GM18508 (cell line): ENCODE results near the gene MMP10.

Experiments
- ATAC-seq: cut with Tn5 transposase; IDR thresholded peaks from one replicate; pipeline ENCODE4 v1.9.1; 2021; ENCODE audit warnings: moderate number of reproducible peaks; ENCODE audit not compliant: insufficient read depth, unreplicated experiment

MMP10 gene

DNA sequence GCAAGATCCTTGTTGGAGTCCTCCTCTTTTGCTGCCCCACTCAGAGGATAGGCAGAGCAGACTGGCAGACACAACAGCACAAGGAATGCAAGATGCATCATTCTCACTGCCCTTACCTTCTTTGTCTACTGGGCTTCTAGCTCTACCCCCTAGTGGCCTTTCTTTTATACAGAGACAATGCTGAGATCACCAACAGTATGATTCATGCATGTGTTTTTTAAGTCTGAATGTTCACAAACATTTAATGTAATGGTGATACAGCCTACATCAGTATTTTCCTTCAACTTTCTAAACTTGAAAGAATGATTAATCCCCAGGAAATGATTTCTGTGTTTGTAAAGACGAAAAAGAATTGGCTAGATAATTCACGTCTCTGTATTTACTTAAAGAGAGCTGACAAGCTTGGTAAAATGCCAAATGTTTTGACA lies at the start of gene MMP10:
MMP10 (minus strand) TSS at position 138 of the 428 bp plus-strand sequence; CDS start at position 101, 37 bp downstream.
- no peak for ATAC-seq

DNA sequence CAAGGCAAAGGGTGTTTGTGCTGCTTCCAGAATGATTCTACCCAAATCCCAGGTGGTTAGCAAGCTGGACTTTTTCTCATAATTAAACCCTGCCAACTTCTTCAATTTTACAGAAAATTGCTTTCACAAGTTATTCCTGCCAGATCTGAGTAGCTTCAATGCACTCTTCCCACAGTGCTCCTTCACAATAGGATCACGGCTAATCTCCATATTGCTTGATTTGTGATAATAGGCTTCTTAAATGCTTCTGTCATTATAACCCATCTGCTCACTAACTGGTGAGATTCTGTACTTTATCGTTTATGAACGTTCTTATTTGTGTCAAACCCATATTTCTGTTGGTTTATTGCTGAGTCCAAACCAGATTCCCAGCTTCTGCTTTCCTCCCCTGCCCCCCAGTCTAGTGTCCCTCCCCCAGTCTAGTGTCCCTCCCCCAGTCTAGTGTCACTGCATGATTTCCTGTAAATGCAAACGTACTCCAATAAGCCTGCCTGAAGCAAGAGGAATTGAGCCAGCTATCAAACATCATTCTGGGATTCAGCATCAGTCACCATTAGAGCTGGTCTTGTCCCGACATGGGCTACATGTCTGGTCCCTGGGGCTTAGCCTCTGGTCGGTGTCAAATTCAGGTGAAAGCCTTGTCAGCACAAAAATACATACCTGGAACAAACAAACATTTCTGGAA lies 49.0 kb upstream of the MMP10 start:
- no peak for ATAC-seq

DNA sequence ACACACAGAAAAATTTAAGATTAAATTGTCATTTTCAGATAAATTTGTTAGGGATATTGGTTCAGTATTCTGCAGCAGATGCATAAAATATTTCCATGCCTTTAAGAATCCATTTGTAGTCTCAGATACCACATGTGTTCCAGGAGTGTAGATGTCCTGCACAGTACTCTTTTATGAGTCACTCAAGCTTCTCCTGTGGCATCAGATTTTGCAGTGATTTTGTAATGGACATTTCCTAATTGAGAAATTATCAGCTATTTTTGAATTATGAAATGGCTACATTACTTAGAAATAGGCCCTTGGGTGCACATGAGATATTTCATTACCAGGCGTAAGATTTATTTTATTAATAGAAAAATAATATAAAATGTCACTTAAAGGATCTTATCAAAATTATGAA lies 44.1 kb upstream of the MMP10 start:
- ATAC-seq = no peak

DNA sequence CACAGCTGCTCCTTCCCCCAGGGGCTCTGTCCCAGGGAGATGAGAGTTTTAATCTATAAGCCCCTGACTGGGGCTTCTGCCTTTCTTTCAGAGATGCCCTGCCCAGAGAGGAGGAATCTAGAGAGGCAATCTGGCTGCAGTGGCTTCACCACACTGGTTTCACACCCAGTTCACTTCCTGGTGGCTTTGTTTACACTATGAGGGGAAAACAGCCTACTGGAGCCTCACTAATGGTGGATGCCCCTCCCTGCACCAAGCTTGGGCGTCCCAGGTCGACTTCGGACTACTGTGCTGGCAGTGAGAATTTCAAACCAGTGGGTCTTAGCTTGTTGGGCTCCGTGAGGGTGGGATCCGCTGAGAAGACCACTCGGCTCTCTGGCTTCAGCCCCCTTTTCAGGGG lies 39.1 kb upstream of the MMP10 start:
- no peak for ATAC-seq

DNA sequence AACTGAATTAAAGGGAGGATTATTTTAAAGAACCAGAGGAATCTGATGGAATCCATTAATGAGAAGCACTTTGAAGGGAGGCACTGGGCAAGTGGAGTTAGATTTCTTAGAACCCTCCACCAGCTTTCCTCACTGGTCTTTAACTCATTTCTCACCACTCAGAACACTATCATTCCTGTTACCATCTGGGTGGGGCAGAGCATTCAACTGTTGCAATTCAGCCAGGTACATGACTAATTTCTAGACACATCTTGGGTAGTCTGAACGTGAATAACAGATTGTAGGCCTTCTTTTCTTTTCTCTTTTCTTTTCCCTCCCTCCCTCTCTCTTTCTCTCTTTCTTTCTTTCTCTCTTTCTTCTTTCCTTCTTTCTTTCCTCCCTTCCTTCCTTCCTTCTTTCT lies 33.1 kb upstream of the MMP10 start:
- ATAC-seq = no peak

DNA sequence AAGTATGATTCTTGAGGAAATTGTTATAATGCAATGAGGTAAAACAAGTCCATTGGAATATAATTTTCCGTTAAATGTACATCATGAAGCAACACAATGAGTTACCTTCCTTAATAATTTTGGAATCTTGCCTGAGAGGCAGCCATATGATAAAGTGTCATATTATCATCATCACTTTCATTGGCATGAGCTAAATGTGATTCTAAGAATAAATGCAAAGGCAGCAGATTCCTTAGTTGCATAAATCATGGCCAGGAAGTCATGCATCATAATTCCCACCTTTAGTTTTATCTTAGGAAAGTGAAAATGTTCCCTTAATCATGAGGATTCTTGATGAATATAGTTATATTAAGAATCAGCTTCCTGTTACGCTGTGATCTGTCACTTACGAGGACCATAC lies 31.8 kb upstream of the MMP10 start:
- ATAC-seq = no peak

DNA sequence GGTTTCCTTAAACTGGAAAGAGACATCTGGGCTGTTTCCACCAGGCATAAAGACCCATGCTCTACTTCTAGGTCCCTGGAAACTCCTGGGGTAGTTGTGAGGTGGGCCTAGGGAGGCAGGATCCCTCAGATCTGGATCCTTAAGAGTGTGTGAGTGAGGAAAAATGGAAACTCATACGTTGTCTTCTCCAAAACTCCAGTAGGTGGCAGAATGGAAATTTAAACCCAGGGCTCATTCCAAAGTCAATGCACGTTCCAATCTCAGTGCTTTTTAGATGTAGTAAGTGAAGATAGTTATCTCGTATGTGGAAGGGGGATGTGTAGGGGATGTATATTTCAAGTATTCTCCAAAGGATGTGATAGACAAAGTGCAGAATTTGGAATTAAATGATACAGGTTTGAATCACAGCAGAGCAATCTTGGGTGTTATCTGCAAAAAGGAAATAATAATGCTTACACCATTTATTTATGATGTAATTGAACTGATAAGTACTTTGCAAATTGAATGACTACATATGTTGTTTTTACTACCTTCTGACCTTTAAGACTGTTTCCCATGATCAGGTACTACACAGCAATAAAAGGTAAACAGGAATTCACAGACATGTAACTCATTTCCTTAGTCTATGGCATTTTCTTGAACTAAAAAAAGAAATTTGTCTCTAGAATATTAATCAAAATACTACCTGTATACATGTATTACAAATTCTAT lies 30.7 kb upstream of the MMP10 start:
- no peak for ATAC-seq

DNA sequence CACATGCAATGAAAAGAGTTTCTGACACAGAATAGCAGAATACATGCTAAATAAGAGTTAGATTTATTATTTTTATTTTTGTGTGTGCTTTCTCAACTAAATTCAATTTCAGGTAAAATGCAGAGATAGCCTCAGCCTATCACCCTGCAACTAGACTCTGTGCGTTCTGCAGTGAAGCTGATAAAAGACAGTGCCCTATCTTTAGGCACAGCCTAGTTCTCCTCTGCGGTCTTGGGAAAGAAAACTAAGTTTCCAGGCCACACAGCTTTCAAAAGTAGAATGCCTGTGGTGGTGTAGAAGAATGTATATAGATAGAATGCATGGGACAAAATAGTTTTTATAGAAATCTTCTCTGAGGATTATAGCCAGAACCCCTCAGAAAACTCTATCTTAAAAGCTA lies 29.5 kb upstream of the MMP10 start:
- ATAC-seq = no peak

DNA sequence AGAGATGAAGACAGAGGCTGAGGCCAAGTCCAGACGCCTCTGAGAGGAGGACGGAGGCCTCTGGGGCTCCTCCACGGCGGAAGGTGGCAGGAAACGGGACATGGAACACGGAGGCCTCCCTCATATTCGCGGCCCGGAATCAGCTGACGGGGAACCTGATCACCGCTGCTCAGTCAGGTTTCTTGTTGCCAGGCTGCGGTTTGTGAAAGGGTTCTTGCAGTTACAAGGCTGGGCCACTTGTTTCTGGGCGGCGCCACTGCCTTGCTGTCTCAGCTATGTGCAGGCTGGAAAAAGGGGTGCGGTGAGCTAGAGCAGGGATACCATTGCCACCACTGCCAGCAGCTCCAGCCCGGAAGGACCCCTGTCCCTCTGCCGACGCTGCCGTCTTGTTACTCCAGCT lies 27.5 kb upstream of the MMP10 start:
- ATAC-seq = peak; percentile 75

DNA sequence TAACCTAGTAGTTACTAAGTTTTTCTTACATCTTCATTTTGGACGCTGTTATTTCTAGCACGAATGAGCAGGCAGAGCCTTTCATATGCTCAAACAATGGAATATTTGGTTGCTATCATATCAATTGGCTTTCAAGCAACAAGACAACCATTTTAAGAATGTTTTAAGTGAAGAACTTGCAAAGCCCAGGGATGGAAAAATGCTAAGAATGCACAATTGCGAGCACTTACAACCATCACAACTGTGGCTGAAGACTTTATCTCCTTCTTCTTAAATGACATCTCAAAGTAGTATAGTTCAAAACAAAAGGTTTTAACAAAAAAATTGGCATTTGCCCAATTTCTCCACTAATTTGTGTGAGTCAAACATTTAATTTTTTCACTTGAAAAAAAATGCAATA lies 25.9 kb upstream of the MMP10 start:
- ATAC-seq = no peak

DNA sequence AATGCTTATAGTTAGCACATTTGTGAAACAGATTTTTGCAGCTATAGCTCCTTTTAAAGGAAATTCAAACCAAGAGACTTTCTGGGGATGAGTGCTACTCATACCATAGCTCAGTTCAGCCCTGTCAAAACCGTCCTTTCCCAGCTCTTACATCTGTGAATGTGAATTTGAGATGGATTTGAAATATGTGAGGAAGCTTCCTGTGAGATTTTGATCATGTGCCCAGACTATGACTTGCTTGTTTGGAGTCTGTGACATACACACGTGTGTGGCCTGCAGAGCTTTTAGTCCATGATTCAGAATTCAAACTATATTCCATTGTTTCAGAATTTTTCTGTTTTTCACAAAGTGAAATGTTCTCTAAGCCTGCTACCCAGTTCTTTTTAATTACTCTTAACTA lies 21.9 kb upstream of the MMP10 start:
- no peak for ATAC-seq

DNA sequence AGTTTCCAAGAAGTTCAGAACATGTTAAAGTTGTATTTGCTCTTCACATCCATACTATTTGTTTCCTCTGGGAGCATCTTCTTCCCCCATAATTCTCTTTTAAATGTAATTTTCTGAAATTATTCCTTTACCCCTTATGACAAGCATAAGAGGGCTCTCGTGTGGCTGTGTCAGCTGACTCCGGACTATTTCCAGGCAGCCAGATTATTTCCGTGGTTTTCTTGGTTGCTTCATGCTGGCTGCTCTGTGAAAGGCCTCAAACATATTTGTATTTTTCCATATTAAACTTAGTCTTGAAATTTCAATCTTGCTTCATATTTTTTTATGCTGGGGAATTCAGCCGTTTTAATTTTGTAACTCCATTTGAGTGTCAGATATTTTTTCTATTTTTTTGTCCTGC lies 20.3 kb upstream of the MMP10 start:
- ATAC-seq = no peak

DNA sequence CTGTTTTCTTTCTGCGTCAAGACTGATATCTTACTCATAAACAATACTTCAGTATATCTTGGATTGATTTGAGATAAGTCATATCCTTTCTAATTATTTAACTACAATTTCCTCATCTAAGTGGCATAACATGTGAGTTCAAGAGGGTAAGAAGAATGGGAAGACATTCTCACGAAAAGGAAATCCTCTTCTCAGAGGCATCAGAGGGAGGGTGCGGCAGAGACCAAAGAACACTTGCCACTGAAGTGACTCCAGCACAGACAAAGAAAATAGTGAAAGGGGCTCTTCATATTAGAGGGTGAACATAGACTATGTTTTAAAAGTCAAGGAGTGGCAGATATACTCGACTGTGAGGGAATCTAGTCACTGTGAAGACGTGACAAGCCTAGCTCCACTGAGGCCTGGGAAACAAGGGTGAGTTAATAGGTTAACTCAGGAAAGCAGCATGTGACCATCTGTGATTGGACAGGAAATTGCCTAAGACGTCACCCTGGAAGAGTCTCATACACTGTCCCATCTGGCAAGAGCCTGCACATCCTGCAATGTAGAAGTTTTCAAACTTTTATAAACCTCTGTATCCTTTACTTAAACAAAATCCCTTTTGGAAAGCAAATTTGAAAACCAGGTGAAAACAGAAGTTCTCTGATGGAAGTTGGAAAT lies 19.4 kb upstream of the MMP10 start:
- ATAC-seq = no peak

DNA sequence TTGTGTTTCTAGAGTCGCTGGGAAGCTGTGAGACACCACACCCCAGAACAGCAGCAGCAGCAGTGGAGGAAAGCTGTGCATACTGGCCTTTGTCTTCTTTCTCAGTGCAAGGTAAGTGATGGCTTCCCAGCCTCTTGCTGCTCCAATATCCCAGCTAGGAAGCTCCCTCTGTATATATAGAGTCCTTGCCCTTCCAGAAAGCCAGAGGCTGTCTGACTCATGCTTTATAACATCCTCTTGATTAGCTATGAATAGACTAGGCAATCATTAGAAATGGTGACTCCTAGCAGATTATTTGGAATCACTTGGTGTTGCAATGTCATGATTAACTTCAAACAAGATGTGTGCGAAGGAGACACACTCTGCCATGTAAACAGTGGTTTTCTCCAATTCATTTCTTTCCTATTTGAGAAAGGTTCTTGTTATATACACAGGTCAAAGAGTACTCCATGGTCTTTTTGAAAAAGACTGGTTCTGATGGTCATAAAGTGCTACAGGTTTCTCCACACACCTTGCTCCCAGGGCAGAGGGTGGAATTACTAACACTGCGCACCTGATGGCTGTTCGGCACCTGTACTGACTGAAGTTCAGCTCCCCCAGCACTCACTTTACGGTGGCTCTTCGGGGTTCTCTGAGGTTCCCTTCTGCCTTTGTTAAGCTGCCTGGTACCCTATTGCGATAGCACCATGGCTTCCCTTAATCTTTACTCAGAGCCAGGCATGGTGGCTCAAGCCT lies 17.8 kb upstream of the MMP10 start, which contains the start of gene MMP1:
MMP1 (minus strand) TSS at position 149 of the 735 bp plus-strand sequence; CDS start at position 81, 68 bp downstream.
- ATAC-seq = no peak

DNA sequence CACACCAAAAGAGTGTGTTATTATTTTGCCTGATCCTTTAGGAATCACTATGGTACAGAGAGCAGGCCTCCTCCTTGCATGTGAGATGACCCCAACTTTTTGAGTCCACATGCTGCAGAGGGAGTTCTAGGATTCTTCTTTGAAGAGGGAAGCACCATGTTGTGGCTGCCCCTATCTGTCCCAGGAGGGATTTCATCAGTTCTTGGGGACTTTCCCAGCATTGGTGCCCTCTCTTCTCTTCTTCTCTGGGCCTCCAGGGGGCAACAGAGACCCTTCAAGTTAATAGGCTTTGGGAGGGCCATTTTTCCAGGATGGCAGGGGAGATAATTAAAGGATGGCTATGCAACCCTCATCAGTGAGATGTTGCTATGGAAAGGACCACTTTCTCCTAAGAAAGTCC lies 14.0 kb upstream of the MMP10 start:
- peak; percentile 99 for ATAC-seq

DNA sequence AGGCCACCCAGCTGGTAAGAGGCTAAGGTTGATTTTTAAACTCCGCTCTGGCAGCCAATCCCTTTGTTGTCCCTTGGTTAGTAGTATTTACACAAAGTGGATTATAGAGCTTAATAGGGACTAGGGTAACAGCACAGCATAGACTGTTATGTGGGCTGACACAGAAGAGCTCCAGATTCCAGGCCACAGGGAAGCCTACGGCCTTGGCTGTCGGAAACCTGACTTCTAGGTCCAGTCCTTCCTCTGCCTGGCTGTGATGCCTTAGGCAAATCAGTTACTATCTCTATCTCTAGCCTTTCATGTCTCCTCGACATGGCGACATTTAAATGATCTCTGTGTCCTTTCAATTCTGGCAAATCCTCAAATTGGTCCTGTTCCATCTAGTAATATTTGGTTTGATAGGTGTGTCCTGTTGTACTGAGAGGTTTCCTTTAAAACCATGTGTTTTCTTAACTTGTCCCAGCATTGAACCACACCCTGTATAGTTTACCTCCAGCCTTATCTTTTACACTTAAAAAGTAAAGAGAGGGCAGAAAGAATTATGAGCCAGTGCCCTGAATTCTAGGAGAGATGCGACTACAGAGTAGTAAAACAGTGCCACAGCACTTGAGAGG lies 13.4 kb upstream of the MMP10 start:
- no peak for ATAC-seq

DNA sequence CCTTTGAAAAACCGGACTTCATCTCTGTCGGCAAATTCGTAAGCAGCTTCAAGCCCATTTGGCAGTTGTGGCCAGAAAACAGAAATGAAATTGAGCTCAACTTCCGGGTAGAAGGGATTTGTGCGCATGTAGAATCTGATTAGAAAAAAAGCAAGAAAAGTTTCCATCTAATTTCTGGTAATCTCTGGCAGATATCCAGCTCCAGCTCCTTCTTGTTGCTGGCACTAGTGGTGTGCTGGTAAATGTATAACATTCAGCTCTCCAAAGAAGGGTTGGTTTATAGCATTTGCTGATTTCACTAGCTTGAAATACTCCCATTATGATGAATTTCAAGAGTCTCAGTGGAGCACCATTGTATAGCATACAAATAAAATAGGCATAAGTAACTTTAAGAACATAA lies 12.2 kb upstream of the MMP10 start:
- ATAC-seq = no peak

DNA sequence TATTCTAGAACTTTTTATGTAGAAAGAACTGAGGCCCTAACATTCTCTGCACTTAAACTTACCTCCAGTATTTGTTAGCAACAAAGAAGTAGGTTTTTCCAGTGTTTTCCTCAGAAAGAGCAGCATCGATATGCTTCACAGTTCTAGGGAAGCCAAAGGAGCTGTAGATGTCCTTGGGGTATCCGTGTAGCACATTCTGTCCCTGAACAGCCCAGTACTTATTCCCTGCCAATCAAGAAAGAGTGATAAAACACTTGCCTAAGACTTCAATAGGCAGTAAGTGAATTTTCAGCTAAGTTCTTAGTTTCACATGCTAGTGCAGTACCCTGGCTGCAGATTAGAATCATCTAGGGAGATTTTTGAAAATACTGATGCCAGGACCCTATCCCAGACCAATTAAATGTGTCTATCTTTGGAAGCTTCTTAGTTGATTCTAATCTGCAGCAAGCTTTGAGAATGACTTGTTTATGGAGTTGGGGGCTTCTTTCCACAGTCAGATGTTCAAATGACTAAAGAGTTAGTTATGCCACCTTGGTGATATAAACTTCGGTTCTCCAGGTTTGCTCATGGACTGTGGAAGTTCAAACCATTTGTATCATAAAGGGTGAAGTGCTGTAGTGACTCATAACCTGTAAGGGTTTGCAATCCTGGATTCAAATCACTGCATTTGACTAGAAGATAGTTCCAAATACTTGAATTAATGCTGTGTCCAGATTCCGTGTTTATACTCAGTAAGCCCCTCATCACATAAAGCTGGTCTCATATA lies 11.0 kb upstream of the MMP10 start:
- ATAC-seq = no peak

DNA sequence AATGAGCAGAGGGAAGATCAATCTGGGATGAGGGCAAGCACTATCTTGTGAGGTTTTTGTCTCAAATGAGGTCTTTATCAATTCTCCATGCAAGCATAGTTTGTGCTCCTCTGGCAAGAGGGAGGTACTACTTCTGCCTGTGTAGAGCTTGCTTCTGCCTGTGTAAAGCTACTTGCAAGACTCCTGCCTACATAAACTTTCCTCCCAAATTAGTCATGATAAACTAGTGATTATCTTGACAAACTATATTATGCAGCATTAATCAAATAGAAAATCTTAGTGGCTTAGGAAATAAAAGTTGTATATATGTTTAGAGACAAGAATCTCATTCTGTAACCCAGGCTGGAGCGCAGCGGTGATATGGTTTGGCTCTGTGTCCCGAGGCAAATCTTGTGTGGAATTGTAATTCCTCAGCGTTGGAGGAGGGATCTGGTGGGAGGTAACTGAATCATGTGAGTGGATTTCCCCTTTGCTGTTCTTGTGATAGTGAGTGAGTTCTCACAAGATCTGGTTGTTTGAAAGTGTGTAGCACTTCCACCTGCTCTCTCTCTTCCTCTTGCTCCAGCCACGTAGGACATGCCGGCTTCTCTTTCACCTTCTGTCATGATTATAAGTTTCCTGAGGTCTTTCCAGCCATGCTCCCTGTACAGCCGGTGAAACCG lies 8.0 kb upstream of the MMP10 start:
- ATAC-seq = no peak
